Fibroblast of pulmonary artery (primary cell): ENCODE measurements around the gene IL15.

Source experiments
- DNase-seq: peaks from one replicate; pipeline ENCODE4 v3.0.0-alpha.2; 2010; ENCODE audit warnings: low read depth
- H3K4me3 ChIP-seq: replicated peaks from 2 replicates; pipeline ENCODE4 v1.5.1; 2011; ENCODE audit warnings: low read depth, mild to moderate bottlenecking, control low read depth, low read length, moderate library complexity
- TF ChIP-seq, protein P1 (sequence below): IDR thresholded peaks from 2 replicates; pipeline ENCODE4 v1.5.1; 2011; ENCODE audit warnings: mild to moderate bottlenecking, control low read depth, low read length, inconsistent platforms; ENCODE audit errors: missing control alignments

The IL15 gene

DNA sequence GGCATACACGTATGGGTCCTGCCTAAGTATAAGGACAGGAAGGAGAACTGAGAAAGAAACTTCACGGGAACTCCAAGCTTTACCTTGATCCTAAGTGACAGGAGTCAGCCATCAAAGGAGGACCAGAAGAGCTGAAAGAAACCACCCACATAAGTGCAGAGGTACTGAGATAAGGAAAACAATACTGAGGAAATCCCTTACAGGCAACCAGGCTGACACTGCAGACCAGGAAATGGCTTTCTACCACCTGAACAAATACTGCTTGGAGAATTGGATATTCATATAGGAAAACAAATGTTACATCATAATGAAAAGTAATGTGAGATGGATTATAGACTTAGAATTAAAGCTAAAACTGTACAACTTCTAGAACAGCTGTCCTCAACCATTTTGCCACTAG, 127.0 kb downstream of the IL15 start:
- DNase-seq: peak; percentile 21
- no peak overlapping the region for H3K4me3 ChIP-seq
- TF ChIP-seq, protein P1, sequence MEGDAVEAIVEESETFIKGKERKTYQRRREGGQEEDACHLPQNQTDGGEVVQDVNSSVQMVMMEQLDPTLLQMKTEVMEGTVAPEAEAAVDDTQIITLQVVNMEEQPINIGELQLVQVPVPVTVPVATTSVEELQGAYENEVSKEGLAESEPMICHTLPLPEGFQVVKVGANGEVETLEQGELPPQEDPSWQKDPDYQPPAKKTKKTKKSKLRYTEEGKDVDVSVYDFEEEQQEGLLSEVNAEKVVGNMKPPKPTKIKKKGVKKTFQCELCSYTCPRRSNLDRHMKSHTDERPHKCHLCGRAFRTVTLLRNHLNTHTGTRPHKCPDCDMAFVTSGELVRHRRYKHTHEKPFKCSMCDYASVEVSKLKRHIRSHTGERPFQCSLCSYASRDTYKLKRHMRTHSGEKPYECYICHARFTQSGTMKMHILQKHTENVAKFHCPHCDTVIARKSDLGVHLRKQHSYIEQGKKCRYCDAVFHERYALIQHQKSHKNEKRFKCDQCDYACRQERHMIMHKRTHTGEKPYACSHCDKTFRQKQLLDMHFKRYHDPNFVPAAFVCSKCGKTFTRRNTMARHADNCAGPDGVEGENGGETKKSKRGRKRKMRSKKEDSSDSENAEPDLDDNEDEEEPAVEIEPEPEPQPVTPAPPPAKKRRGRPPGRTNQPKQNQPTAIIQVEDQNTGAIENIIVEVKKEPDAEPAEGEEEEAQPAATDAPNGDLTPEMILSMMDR: no peak

- peak; percentile 69 for DNase-seq
- no peak overlapping the region for H3K4me3 ChIP-seq
- TF ChIP-seq, protein P1: no peak
Measured at GRCh38 chr4:141768954-141769353, 132.6 kb downstream of the IL15 start.

GRCh38 chr4:141771889-141772830, 135.8 kb downstream of the IL15 start:
- no peak overlapping the region for H3K4me3 ChIP-seq
- TF ChIP-seq, protein P1: no peak
- no peak for DNase-seq

DNA sequence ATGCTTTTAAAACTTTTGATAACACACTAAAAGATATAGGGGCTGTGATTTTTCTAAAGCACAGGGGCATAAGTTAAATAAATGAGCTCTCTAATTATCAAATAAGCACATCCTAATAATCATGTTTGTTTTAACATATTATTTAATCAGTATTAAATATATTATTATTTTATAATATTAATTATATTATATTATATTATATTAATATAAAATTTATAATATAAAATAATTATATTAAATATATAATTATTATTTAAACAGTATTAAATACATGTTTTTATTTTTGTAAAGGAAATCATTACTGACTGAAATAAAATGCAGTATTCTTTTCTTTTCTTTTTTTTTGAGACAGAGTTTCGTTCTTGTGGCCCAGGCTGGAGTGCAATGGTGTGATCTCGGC, 136.5 kb downstream of the IL15 start:
- TF ChIP-seq, protein P1: no peak

DNA sequence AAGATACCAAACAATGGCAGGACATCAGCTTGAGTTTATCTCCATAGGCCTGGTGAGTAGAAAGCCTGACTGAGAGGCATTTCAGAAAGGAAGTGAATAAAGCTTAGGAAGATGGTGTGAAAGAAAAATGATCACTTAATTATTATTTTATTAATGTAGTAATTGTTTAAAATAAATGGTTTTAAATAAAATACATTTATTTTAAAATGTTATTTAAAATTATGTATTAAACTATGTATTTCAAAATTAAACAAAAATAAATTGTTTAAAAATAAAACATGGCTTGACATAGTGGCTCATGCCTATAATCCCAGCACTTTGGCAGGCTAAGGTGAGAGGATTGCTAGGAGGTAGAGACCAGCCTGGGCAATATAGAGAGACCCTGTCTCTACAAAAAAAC, 145.8 kb downstream of the IL15 start:
- DNase-seq: no peak
- H3K4me3 ChIP-seq: no peak overlapping the region
- TF ChIP-seq, protein P1: no peak

More for the DNA sequence above, 136.5 kb downstream of the IL15 start:
- no peak overlapping the region for H3K4me3 ChIP-seq
- DNase-seq: no peak
